ENCODE results near the gene AQP2.

AQP2 gene

GRCh38 chr12:49961111-49961922 is 10.8 kb downstream of the AQP2 start, which contains the start of gene AQP5:
AQP5 (plus strand) TSS chr12:49961872; CDS start chr12:49962018, 146 bp downstream.
- no peak for TF ChIP-seq CSDC2 (CRISPR knock-in tag; IDR thresholded peaks at IDR 0.05)
- no peak for TF ChIP-seq OSR1 (CRISPR knock-in tag; IDR thresholded peaks at IDR 0.05)
- TF ChIP-seq TCF4 (CRISPR knock-in tag; IDR thresholded peaks at IDR 0.05; ENCODE audit: borderline replicate concordance): no peak
- TF ChIP-seq BACH2 (CRISPR knock-in tag; IDR thresholded peaks at IDR 0.05; ENCODE audit: borderline replicate concordance): no peak
- no peak for TF ChIP-seq SNAI2 (CRISPR knock-in tag; IDR thresholded peaks at IDR 0.05)
- TF ChIP-seq ZFP30 (CRISPR knock-in tag; IDR thresholded peaks at IDR 0.05): no peak
- TF ChIP-seq ARNTL (CRISPR knock-in tag; IDR thresholded peaks at IDR 0.05; ENCODE audit: borderline replicate concordance, low read depth): no peak
- TF ChIP-seq ESRRG (CRISPR knock-in tag; IDR thresholded peaks at IDR 0.05): no peak
- no peak for TF ChIP-seq GLIS3 (CRISPR knock-in tag; IDR thresholded peaks at IDR 0.05)
- no peak for ATAC-seq

DNA sequence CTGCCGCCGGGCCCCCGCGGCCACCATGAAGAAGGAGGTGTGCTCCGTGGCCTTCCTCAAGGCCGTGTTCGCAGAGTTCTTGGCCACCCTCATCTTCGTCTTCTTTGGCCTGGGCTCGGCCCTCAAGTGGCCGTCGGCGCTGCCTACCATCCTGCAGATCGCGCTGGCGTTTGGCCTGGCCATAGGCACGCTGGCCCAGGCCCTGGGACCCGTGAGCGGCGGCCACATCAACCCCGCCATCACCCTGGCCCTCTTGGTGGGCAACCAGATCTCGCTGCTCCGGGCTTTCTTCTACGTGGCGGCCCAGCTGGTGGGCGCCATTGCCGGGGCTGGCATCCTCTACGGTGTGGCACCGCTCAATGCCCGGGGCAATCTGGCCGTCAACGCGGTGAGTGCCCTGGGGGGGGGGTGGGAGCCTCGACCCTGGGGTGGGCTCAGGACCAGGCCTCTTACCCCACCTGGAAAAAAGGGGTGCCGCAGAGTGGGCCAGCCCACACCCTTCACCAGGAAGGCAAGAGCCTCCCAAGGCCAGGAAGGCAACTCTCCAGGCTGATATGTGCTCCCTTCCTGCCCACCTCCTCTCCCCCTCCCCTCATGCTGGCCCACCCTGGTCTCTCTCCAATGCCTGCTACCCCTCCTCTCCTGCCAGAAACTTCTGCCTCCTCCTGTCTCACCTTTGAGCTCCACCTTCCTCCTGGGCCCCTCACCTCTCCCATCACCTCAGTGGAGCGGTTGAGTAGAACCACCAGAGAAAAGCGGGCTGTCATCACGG is 11.6 kb downstream of the AQP2 start:
- ATAC-seq: no peak
- TF ChIP-seq ISL1 (CRISPR knock-in tag; IDR thresholded peaks at IDR 0.05) (no peak), CSDC2 (CRISPR knock-in tag; IDR thresholded peaks at IDR 0.05) (no peak), ZC3H10 (CRISPR knock-in tag; IDR thresholded peaks at IDR 0.05) (no peak), OSR1 (CRISPR knock-in tag; IDR thresholded peaks at IDR 0.05) (no peak), TCF4 (CRISPR knock-in tag; IDR thresholded peaks at IDR 0.05; ENCODE audit: borderline replicate concordance) (no peak), ZNF8 (CRISPR knock-in tag; IDR thresholded peaks at IDR 0.05) (no peak), PPARA (CRISPR knock-in tag; IDR thresholded peaks at IDR 0.05; ENCODE audit: borderline replicate concordance) (no peak), RARB (CRISPR knock-in tag; IDR thresholded peaks at IDR 0.05) (no peak), CSRNP3 (CRISPR knock-in tag; IDR thresholded peaks at IDR 0.05) (no peak), CREB5 (CRISPR knock-in tag; IDR thresholded peaks at IDR 0.05; ENCODE audit: low read depth) (no peak), TOX (CRISPR knock-in tag; IDR thresholded peaks at IDR 0.05; ENCODE audit: borderline replicate concordance) (no peak), TSHZ2 (CRISPR knock-in tag; IDR thresholded peaks at IDR 0.05) (no peak), ARNTL (CRISPR knock-in tag; IDR thresholded peaks at IDR 0.05; ENCODE audit: borderline replicate concordance, low read depth) (no peak), ZNF565 (CRISPR knock-in tag; conservative IDR thresholded peaks at IDR 0.05; ENCODE audit: low read depth) (no peak), ZFP3 (CRISPR knock-in tag; IDR thresholded peaks at IDR 0.05) (no peak), PATZ1 (CRISPR knock-in tag; IDR thresholded peaks at IDR 0.05; ENCODE audit: borderline replicate concordance) (no peak), GLIS3 (CRISPR knock-in tag; IDR thresholded peaks at IDR 0.05) (no peak), ZFP30 (CRISPR knock-in tag; IDR thresholded peaks at IDR 0.05) (no peak), ZNF70 (CRISPR knock-in tag; IDR thresholded peaks at IDR 0.05) (no peak)
- TF ChIP-seq, protein P1, sequence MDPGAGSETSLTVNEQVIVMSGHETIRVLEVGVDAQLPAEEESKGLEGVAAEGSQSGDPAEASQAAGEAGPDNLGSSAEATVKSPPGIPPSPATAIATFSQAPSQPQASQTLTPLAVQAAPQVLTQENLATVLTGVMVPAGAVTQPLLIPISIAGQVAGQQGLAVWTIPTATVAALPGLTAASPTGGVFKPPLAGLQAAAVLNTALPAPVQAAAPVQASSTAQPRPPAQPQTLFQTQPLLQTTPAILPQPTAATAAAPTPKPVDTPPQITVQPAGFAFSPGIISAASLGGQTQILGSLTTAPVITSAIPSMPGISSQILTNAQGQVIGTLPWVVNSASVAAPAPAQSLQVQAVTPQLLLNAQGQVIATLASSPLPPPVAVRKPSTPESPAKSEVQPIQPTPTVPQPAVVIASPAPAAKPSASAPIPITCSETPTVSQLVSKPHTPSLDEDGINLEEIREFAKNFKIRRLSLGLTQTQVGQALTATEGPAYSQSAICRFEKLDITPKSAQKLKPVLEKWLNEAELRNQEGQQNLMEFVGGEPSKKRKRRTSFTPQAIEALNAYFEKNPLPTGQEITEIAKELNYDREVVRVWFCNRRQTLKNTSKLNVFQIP (CRISPR knock-in tag; IDR thresholded peaks at IDR 0.05; ENCODE audit: borderline replicate concordance, low read depth): no peak
